GM21529 (cell line): ENCODE measurements around the gene PRDM16.

Source experiments
- ATAC-seq: cut with Tn5 transposase; IDR thresholded peaks from one replicate; pipeline ENCODE4 v1.9.1; 2021; ENCODE audit not compliant: unreplicated experiment

PRDM16 gene

GRCh38 chr1:3138623-3139151, 69.7 kb downstream of the PRDM16 start:
- no peak for ATAC-seq

- no peak for ATAC-seq
These were observed 70.4 kb downstream of the PRDM16 start for GRCh38 chr1:3139451-3139852.

- ATAC-seq: no peak
These were observed 70.9 kb downstream of the PRDM16 start for GRCh38 chr1:3139871-3140361.

- no peak for ATAC-seq
These were observed 71.4 kb downstream of the PRDM16 start for GRCh38 chr1:3140437-3140836.

GRCh38 chr1:3141129-3141528, 72.1 kb downstream of the PRDM16 start:
- no peak for ATAC-seq

GRCh38 chr1:3141836-3142235, 72.8 kb downstream of the PRDM16 start:
- no peak for ATAC-seq

GRCh38 chr1:3142236-3142635, 73.2 kb downstream of the PRDM16 start:
- no peak for ATAC-seq

- ATAC-seq: no peak
These were observed 73.7 kb downstream of the PRDM16 start for GRCh38 chr1:3142751-3143150.

- ATAC-seq: no peak
These were observed 76.7 kb downstream of the PRDM16 start for GRCh38 chr1:3145532-3146325.

GRCh38 chr1:3146458-3146857, 77.5 kb downstream of the PRDM16 start:
- ATAC-seq: no peak

GRCh38 chr1:3146907-3147306, 77.9 kb downstream of the PRDM16 start:
- no peak for ATAC-seq

- no peak for ATAC-seq
These were observed 79.2 kb downstream of the PRDM16 start for GRCh38 chr1:3148171-3148570.

GRCh38 chr1:3149277-3149676, 80.3 kb downstream of the PRDM16 start:
- no peak for ATAC-seq

GRCh38 chr1:3151456-3151855, 82.5 kb downstream of the PRDM16 start:
- ATAC-seq: no peak

GRCh38 chr1:3152143-3152542, 83.1 kb downstream of the PRDM16 start:
- no peak for ATAC-seq

GRCh38 chr1:3153197-3153596, 84.2 kb downstream of the PRDM16 start:
- ATAC-seq: no peak

- no peak for ATAC-seq
These were observed 85.1 kb downstream of the PRDM16 start for GRCh38 chr1:3153902-3154795.

- ATAC-seq: no peak
These were observed 86.3 kb downstream of the PRDM16 start for GRCh38 chr1:3155056-3155925.

GRCh38 chr1:3155926-3156220, 86.9 kb downstream of the PRDM16 start:
- ATAC-seq: no peak

GRCh38 chr1:3156936-3157335, 87.9 kb downstream of the PRDM16 start:
- no peak for ATAC-seq

GRCh38 chr1:3158347-3158746, 89.3 kb downstream of the PRDM16 start:
- no peak for ATAC-seq
